ENCODE measurements around the gene SEPTIN5. TPM values are rescaled to one million over a fixed set of nuclear protein-coding genes. Genes with fewer than 3 reads are reported as not detected.

SEPTIN5 gene
- total and polyA plus RNA-seq, 5 donors from 2014 or later, result 5.2 TPM; not detected in 4

GRCh38 chr22:19753090-19753842 lies 39.0 kb downstream of the SEPTIN5 start:
- peaks cover 3% of the 10 kb centered on the region for H3K27me3 ChIP-seq (ENCODE audit: control insufficient read depth, insufficient read depth, low read length)
- peaks cover 0 to 24% (median 7%) of the 10 kb centered on the region in 4 donors for H3K4me1 Mint-ChIP-seq
- H3K27ac Mint-ChIP-seq, result no peak overlapping the region

GRCh38 chr22:19753996-19754700 lies 39.8 kb downstream of the SEPTIN5 start:
- Mint-ChIP-seq H3K4me1 (peaks cover 0 to 24% (median 7%) of the 10 kb centered on the region in 4 donors), H3K36me3 (no peaks in the 10 kb centered on the region), H3K27me3 (peaks cover 42% of the 10 kb centered on the region), H3K27ac (no peak overlapping the region), H3K9me3 (peaks cover 0 to 2% (median 0%) of the 10 kb centered on the region in 7 donors), H3K4me3 (peak overlapping the region in 2 of 4 donors; percentile 25 to 48)
- Histone ChIP-seq H3K9me3 (ENCODE audit: control insufficient read depth in 2 of 2, low read length in 2 of 2) (no peaks in the 10 kb centered on the region), H3K4me1 (ENCODE audit: control insufficient read depth, insufficient read depth, low read length, poor library complexity, severe bottlenecking) (peaks cover 21% of the 10 kb centered on the region), H3K36me3 (ENCODE audit: control insufficient read depth, insufficient read depth, low read length) (no peaks in the 10 kb centered on the region), H3K4me3 (ENCODE audit: low read depth, low read length) (no peak overlapping the region), H3K27ac (ENCODE audit: insufficient read depth, low read length, poor library complexity, severe bottlenecking) (no peak overlapping the region), H3K27me3 (ENCODE audit: control insufficient read depth, insufficient read depth, low read length) (peaks cover 3% of the 10 kb centered on the region)
- no peak for ATAC-seq (ENCODE audit: low read depth in 2 of 2)
- DNase-seq, result no peak

More at GRCh38 chr22:19753090-19753842, 39.0 kb downstream of the SEPTIN5 start:
- H3K27me3 Mint-ChIP-seq, result peaks cover 41% of the 10 kb centered on the region
- peaks cover 18% of the 10 kb centered on the region for H3K4me1 ChIP-seq (ENCODE audit: control insufficient read depth, insufficient read depth, low read length, poor library complexity, severe bottlenecking)
- H3K27ac ChIP-seq (ENCODE audit: insufficient read depth, low read length, poor library complexity, severe bottlenecking), result no peak overlapping the region
- H3K9me3 Mint-ChIP-seq, result peaks cover 0 to 2% (median 0%) of the 10 kb centered on the region in 7 donors
- no peaks in the 10 kb centered on the region for H3K9me3 ChIP-seq (ENCODE audit: control insufficient read depth in 2 of 2, low read length in 2 of 2)
- H3K4me3 ChIP-seq (ENCODE audit: low read depth, low read length), result no peak overlapping the region
- no peaks in the 10 kb centered on the region for H3K36me3 Mint-ChIP-seq
- no peaks in the 10 kb centered on the region for H3K36me3 ChIP-seq (ENCODE audit: control insufficient read depth, insufficient read depth, low read length)
- no peak for DNase-seq
- no peak for ATAC-seq (ENCODE audit: low read depth in 2 of 2)
- H3K4me3 Mint-ChIP-seq, result peak overlapping the region in 1 of 4 donors; percentile 25

- Histone ChIP-seq H3K4me1 (ENCODE audit: control insufficient read depth, insufficient read depth, low read length, poor library complexity, severe bottlenecking) (peaks cover 27% of the 10 kb centered on the region), H3K9me3 (ENCODE audit: control insufficient read depth in 2 of 2, low read length in 2 of 2) (no peaks in the 10 kb centered on the region), H3K4me3 (ENCODE audit: low read depth, low read length) (no peak overlapping the region), H3K27me3 (ENCODE audit: control insufficient read depth, insufficient read depth, low read length) (peaks cover 4% of the 10 kb centered on the region), H3K36me3 (ENCODE audit: control insufficient read depth, insufficient read depth, low read length) (no peaks in the 10 kb centered on the region), H3K27ac (ENCODE audit: insufficient read depth, low read length, poor library complexity, severe bottlenecking) (no peak overlapping the region)
- Mint-ChIP-seq H3K27ac (no peak overlapping the region), H3K9me3 (peaks cover 0 to 2% (median 0%) of the 10 kb centered on the region in 7 donors), H3K4me3 (peak overlapping the region in 2 of 4 donors; percentile 22 to 48), H3K4me1 (peaks cover 0 to 28% (median 8%) of the 10 kb centered on the region in 4 donors), H3K27me3 (peaks cover 46% of the 10 kb centered on the region), H3K36me3 (no peaks in the 10 kb centered on the region)
- ATAC-seq (ENCODE audit: low read depth in 2 of 2) (no peak), DNase-seq (no peak)
These were observed 40.4 kb downstream of the SEPTIN5 start for GRCh38 chr22:19754701-19755144.

- Mint-ChIP-seq H3K4me1 (peaks cover 3 to 33% (median 13%) of the 10 kb centered on the region in 4 donors), H3K4me3 (peak overlapping the region in 2 of 4 donors; percentile 22 to 80), H3K27ac (no peak overlapping the region), H3K27me3 (peaks cover 51% of the 10 kb centered on the region), H3K36me3 (no peaks in the 10 kb centered on the region), H3K9me3 (peaks cover 0 to 3% (median 0%) of the 10 kb centered on the region in 7 donors)
- Histone ChIP-seq H3K27me3 (ENCODE audit: control insufficient read depth, insufficient read depth, low read length) (peaks cover 5% of the 10 kb centered on the region), H3K27ac (ENCODE audit: insufficient read depth, low read length, poor library complexity, severe bottlenecking) (no peak overlapping the region), H3K9me3 (ENCODE audit: control insufficient read depth in 2 of 2, low read length in 2 of 2) (no peaks in the 10 kb centered on the region), H3K36me3 (ENCODE audit: control insufficient read depth, insufficient read depth, low read length) (no peaks in the 10 kb centered on the region), H3K4me3 (ENCODE audit: low read depth, low read length) (no peak overlapping the region), H3K4me1 (ENCODE audit: control insufficient read depth, insufficient read depth, low read length, poor library complexity, severe bottlenecking) (peaks cover 32% of the 10 kb centered on the region)
- no peak for DNase-seq
- no peak for ATAC-seq (ENCODE audit: low read depth in 2 of 2)
These were observed 40.9 kb downstream of the SEPTIN5 start for GRCh38 chr22:19755145-19755710.

GRCh38 chr22:19755722-19756287 lies 41.5 kb downstream of the SEPTIN5 start:
- H3K27me3 Mint-ChIP-seq, result peaks cover 53% of the 10 kb centered on the region
- H3K36me3 ChIP-seq (ENCODE audit: control insufficient read depth, insufficient read depth, low read length), result no peaks in the 10 kb centered on the region
- H3K4me1 Mint-ChIP-seq, result peaks cover 5 to 34% (median 14%) of the 10 kb centered on the region in 4 donors
- H3K4me1 ChIP-seq (ENCODE audit: control insufficient read depth, insufficient read depth, low read length, poor library complexity, severe bottlenecking), result peaks cover 33% of the 10 kb centered on the region
- no peak overlapping the region for H3K4me3 ChIP-seq (ENCODE audit: low read depth, low read length)
- H3K27me3 ChIP-seq (ENCODE audit: control insufficient read depth, insufficient read depth, low read length), result peaks cover 5% of the 10 kb centered on the region
- H3K27ac Mint-ChIP-seq, result no peak overlapping the region
- H3K9me3 Mint-ChIP-seq, result peaks cover 0 to 3% (median 0%) of the 10 kb centered on the region in 7 donors
- H3K27ac ChIP-seq (ENCODE audit: insufficient read depth, low read length, poor library complexity, severe bottlenecking), result no peak overlapping the region
- no peaks in the 10 kb centered on the region for H3K9me3 ChIP-seq (ENCODE audit: control insufficient read depth in 2 of 2, low read length in 2 of 2)
- no peaks in the 10 kb centered on the region for H3K36me3 Mint-ChIP-seq
- peak overlapping the region in 2 of 4 donors; percentile 53 to 80 for H3K4me3 Mint-ChIP-seq
- no peak for DNase-seq
- no peak for ATAC-seq (ENCODE audit: low read depth in 2 of 2)

GRCh38 chr22:19756288-19757128 lies 42.2 kb downstream of the SEPTIN5 start:
- no peak overlapping the region for H3K4me3 ChIP-seq (ENCODE audit: low read depth, low read length)
- no peak overlapping the region for H3K27ac ChIP-seq (ENCODE audit: insufficient read depth, low read length, poor library complexity, severe bottlenecking)
- peak overlapping the region in 3 of 4 donors; percentile 43 to 80 (median 76) for H3K4me3 Mint-ChIP-seq
- ATAC-seq (ENCODE audit: low read depth in 2 of 2) (peak; percentile 63 to 71), DNase-seq (peak; percentile 56 to 80 (median 72))
- no peaks in the 10 kb centered on the region for H3K36me3 ChIP-seq (ENCODE audit: control insufficient read depth, insufficient read depth, low read length)
- H3K4me1 ChIP-seq (ENCODE audit: control insufficient read depth, insufficient read depth, low read length, poor library complexity, severe bottlenecking), result peaks cover 38% of the 10 kb centered on the region
- no peak overlapping the region for H3K27ac Mint-ChIP-seq
- peaks cover 5% of the 10 kb centered on the region for H3K27me3 ChIP-seq (ENCODE audit: control insufficient read depth, insufficient read depth, low read length)
- peaks cover 0 to 3% (median 0%) of the 10 kb centered on the region in 7 donors for H3K9me3 Mint-ChIP-seq
- peaks cover 54% of the 10 kb centered on the region for H3K27me3 Mint-ChIP-seq
- peaks cover 5 to 34% (median 14%) of the 10 kb centered on the region in 4 donors for H3K4me1 Mint-ChIP-seq
- no peaks in the 10 kb centered on the region for H3K36me3 Mint-ChIP-seq
- no peaks in the 10 kb centered on the region for H3K9me3 ChIP-seq (ENCODE audit: control insufficient read depth in 2 of 2, low read length in 2 of 2)
